ENCODE measurements around the gene PCSK4.
A peak's percentile ranks its signal among the peaks of the same experiment; 100 is the strongest.

The PCSK4 gene

GRCh38 chr19:1437609-1438008, 52.5 kb downstream of the PCSK4 start:
- Histone ChIP-seq H2BK15ac (ENCODE audit: low read length) (no peak overlapping the region), H3K9ac (ENCODE audit: low read depth, low read length, poor library complexity) (no peak overlapping the region), H2AK5ac (ENCODE audit: low read depth, low read length) (no peak overlapping the region), H2BK12ac (ENCODE audit: low read length) (no peak overlapping the region), H3K14ac (ENCODE audit: low read length) (no peak overlapping the region), H3K4me3 (ENCODE audit: low read length in 2 of 2) (no peak overlapping the region), H4K8ac (ENCODE audit: low read depth, low read length) (no peak overlapping the region), H3K4me1 (ENCODE audit: control insufficient read depth in 2 of 2, insufficient read depth in 1 of 2, low read depth in 1 of 2, low read length in 2 of 2) (peaks cover 4% of the 10 kb centered on the region in 2 donors), H3K18ac (ENCODE audit: low read length) (no peak overlapping the region), H3K23ac (ENCODE audit: low read depth, low read length, poor library complexity) (no peak overlapping the region), H3K9me3 (replicated peaks in 1 of 2; ENCODE audit: control insufficient read depth in 2 of 2, insufficient read depth in 1 of 2, low read depth in 1 of 2, low read length in 2 of 2) (peaks cover 0 to 2% of the 10 kb centered on the region in 2 donors), H3K4me2 (ENCODE audit: insufficient read depth, low read length, poor library complexity, severe bottlenecking) (no peak overlapping the region), H3K27me3 (ENCODE audit: control insufficient read depth in 3 of 3, insufficient read depth in 3 of 3, low read depth in 1 of 3, low read length in 3 of 3) (no peaks in the 10 kb centered on the region), H2BK5ac (ENCODE audit: low read length) (no peak overlapping the region), H3K79me1 (ENCODE audit: low read depth, low read length) (peaks cover 25% of the 10 kb centered on the region), H2AFZ (ENCODE audit: low read length) (peak overlapping the region; percentile 67), H3K4ac (ENCODE audit: low read length) (no peak overlapping the region), H2BK120ac (ENCODE audit: low read depth, low read length) (no peak overlapping the region), H3K36me3 (replicated peaks in 1 of 2; ENCODE audit: control insufficient read depth in 2 of 2, insufficient read depth in 2 of 2, low read length in 2 of 2) (peaks cover 50 to 68% of the 10 kb centered on the region in 2 donors), H4K91ac (ENCODE audit: low read depth, low read length, poor library complexity) (no peak overlapping the region), H3K27ac (replicated peaks; ENCODE audit: low read length) (no peak overlapping the region)
- WGBS, 2 donors (ENCODE audit: extremely low coverage in 2 of 2, insufficient read length in 2 of 2, insufficient replicate concordance in 1 of 2), result no CpG with 5 or more reads among the region's 8 CpGs
- no peak for DNase-seq (ENCODE audit: low spot score)

- H3K27me3 ChIP-seq (ENCODE audit: control insufficient read depth in 3 of 3, insufficient read depth in 3 of 3, low read depth in 1 of 3, low read length in 3 of 3), result no peaks in the 10 kb centered on the region
- H3K4me1 ChIP-seq (ENCODE audit: control insufficient read depth in 2 of 2, insufficient read depth in 1 of 2, low read depth in 1 of 2, low read length in 2 of 2), result peaks cover 4% of the 10 kb centered on the region in 2 donors
- H3K14ac ChIP-seq (ENCODE audit: low read length), result no peak overlapping the region
- no peak overlapping the region for H2BK12ac ChIP-seq (ENCODE audit: low read length)
- peaks cover 42 to 61% of the 10 kb centered on the region in 2 donors for H3K36me3 ChIP-seq (replicated peaks in 1 of 2; ENCODE audit: control insufficient read depth in 2 of 2, insufficient read depth in 2 of 2, low read length in 2 of 2)
- peaks cover 25% of the 10 kb centered on the region for H3K79me1 ChIP-seq (ENCODE audit: low read depth, low read length)
- H2AFZ ChIP-seq (ENCODE audit: low read length), result no peak overlapping the region
- no peak overlapping the region for H2AK5ac ChIP-seq (ENCODE audit: low read depth, low read length)
- no peak overlapping the region for H3K23ac ChIP-seq (ENCODE audit: low read depth, low read length, poor library complexity)
- no CpG with 5 or more reads among the region's 21 CpGs for WGBS, 2 donors (ENCODE audit: extremely low coverage in 2 of 2, insufficient read length in 2 of 2, insufficient replicate concordance in 1 of 2)
- no peak overlapping the region for H3K18ac ChIP-seq (ENCODE audit: low read length)
- H3K27ac ChIP-seq (replicated peaks; ENCODE audit: low read length), result no peak overlapping the region
- no peak overlapping the region for H3K4ac ChIP-seq (ENCODE audit: low read length)
- no peaks in the 10 kb centered on the region for H3K9me3 ChIP-seq (replicated peaks in 1 of 2; ENCODE audit: control insufficient read depth in 2 of 2, insufficient read depth in 1 of 2, low read depth in 1 of 2, low read length in 2 of 2)
- no peak overlapping the region for H3K4me3 ChIP-seq (ENCODE audit: low read length in 2 of 2)
- H2BK15ac ChIP-seq (ENCODE audit: low read length), result no peak overlapping the region
- peak overlapping the region; percentile 66 for H3K9ac ChIP-seq (ENCODE audit: low read depth, low read length, poor library complexity)
- no peak for DNase-seq (ENCODE audit: low spot score)
- no peak overlapping the region for H4K91ac ChIP-seq (ENCODE audit: low read depth, low read length, poor library complexity)
- H2BK5ac ChIP-seq (ENCODE audit: low read length), result no peak overlapping the region
- no peak overlapping the region for H4K8ac ChIP-seq (ENCODE audit: low read depth, low read length)
- no peak overlapping the region for H3K4me2 ChIP-seq (ENCODE audit: insufficient read depth, low read length, poor library complexity, severe bottlenecking)
- no peak overlapping the region for H2BK120ac ChIP-seq (ENCODE audit: low read depth, low read length)
These were observed 54.7 kb downstream of the PCSK4 start for GRCh38 chr19:1435378-1435989.

DNA sequence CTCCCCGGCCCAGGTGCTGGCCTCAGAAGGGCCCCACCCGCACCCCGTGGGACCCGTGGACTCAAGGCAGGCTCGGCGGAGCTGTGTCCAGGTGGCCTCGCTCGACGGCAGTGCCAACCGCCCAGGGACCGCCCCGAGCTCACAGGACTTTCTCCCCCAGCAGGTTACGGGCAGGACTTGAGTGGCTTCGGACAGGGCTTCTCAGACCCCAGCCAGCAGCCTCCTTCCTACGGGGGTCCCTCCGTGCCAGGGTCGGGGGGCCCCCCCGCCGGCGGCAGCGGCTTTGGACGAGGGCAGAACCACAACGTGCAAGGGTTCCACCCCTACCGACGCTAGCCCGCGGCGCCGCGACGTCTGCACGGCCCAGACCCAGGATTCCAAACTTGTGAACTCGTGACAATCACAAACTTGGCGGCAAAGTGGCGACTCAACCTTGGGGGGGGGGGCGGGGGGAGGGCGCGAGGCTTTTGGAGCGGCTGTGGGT, 55.5 kb downstream of the PCSK4 start:
- Histone ChIP-seq H3K27me3 (ENCODE audit: control insufficient read depth in 3 of 3, insufficient read depth in 3 of 3, low read depth in 1 of 3, low read length in 3 of 3) (no peaks in the 10 kb centered on the region), H2BK12ac (ENCODE audit: low read length) (no peak overlapping the region), H4K8ac (ENCODE audit: low read depth, low read length) (no peak overlapping the region), H3K9ac (ENCODE audit: low read depth, low read length, poor library complexity) (no peak overlapping the region), H2AK5ac (ENCODE audit: low read depth, low read length) (no peak overlapping the region), H3K4me2 (ENCODE audit: insufficient read depth, low read length, poor library complexity, severe bottlenecking) (no peak overlapping the region), H2BK15ac (ENCODE audit: low read length) (no peak overlapping the region), H4K91ac (ENCODE audit: low read depth, low read length, poor library complexity) (no peak overlapping the region), H3K27ac (replicated peaks; ENCODE audit: low read length) (no peak overlapping the region), H3K14ac (ENCODE audit: low read length) (no peak overlapping the region), H2BK120ac (ENCODE audit: low read depth, low read length) (no peak overlapping the region), H3K9me3 (replicated peaks in 1 of 2; ENCODE audit: control insufficient read depth in 2 of 2, insufficient read depth in 1 of 2, low read depth in 1 of 2, low read length in 2 of 2) (no peaks in the 10 kb centered on the region), H3K36me3 (replicated peaks in 1 of 2; ENCODE audit: control insufficient read depth in 2 of 2, insufficient read depth in 2 of 2, low read length in 2 of 2) (peaks cover 41 to 60% of the 10 kb centered on the region in 2 donors), H3K23ac (ENCODE audit: low read depth, low read length, poor library complexity) (no peak overlapping the region), H3K4ac (ENCODE audit: low read length) (no peak overlapping the region), H3K4me1 (ENCODE audit: control insufficient read depth in 2 of 2, insufficient read depth in 1 of 2, low read depth in 1 of 2, low read length in 2 of 2) (peaks cover 2 to 3% of the 10 kb centered on the region in 2 donors), H3K79me1 (ENCODE audit: low read depth, low read length) (peaks cover 17% of the 10 kb centered on the region), H2BK5ac (ENCODE audit: low read length) (no peak overlapping the region), H3K18ac (ENCODE audit: low read length) (no peak overlapping the region), H3K4me3 (ENCODE audit: low read length in 2 of 2) (no peak overlapping the region), H2AFZ (ENCODE audit: low read length) (no peak overlapping the region)
- DNase-seq (ENCODE audit: low spot score), result no peak
- no CpG with 5 or more reads among the region's 39 CpGs for WGBS, 2 donors (ENCODE audit: extremely low coverage in 2 of 2, insufficient read length in 2 of 2, insufficient replicate concordance in 1 of 2)

DNA sequence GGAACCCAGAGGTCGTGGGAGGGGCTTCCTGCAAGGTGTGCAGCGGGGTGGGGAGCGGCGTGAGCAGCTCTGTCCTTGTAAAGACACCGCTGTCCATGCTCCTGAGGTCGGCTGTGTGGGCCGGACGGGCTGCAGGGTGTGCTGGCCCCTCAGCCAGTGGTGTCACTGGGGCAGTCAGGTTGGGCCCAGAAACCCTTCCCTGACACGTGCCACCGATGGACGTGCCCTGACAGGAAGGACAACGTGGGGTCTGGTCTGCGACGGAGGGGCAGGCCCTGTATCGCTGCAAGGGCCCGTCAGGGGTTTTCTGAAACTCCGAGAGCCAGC, 56.1 kb downstream of the PCSK4 start:
- Histone ChIP-seq H3K27ac (replicated peaks; ENCODE audit: low read length) (no peak overlapping the region), H4K8ac (ENCODE audit: low read depth, low read length) (no peak overlapping the region), H3K14ac (ENCODE audit: low read length) (no peak overlapping the region), H2BK5ac (ENCODE audit: low read length) (no peak overlapping the region), H3K23ac (ENCODE audit: low read depth, low read length, poor library complexity) (peak overlapping the region; percentile 65), H3K18ac (ENCODE audit: low read length) (no peak overlapping the region), H2BK120ac (ENCODE audit: low read depth, low read length) (no peak overlapping the region), H3K27me3 (ENCODE audit: control insufficient read depth in 3 of 3, insufficient read depth in 3 of 3, low read depth in 1 of 3, low read length in 3 of 3) (no peaks in the 10 kb centered on the region), H3K4me3 (ENCODE audit: low read length in 2 of 2) (peak overlapping the region in 1 of 2 donors; percentile 32), H3K4me2 (ENCODE audit: insufficient read depth, low read length, poor library complexity, severe bottlenecking) (no peak overlapping the region), H2BK15ac (ENCODE audit: low read length) (no peak overlapping the region), H2AK5ac (ENCODE audit: low read depth, low read length) (no peak overlapping the region), H3K9ac (ENCODE audit: low read depth, low read length, poor library complexity) (no peak overlapping the region), H3K4ac (ENCODE audit: low read length) (no peak overlapping the region), H4K91ac (ENCODE audit: low read depth, low read length, poor library complexity) (no peak overlapping the region), H3K9me3 (replicated peaks in 1 of 2; ENCODE audit: control insufficient read depth in 2 of 2, insufficient read depth in 1 of 2, low read depth in 1 of 2, low read length in 2 of 2) (no peaks in the 10 kb centered on the region), H2BK12ac (ENCODE audit: low read length) (no peak overlapping the region), H2AFZ (ENCODE audit: low read length) (no peak overlapping the region), H3K4me1 (ENCODE audit: control insufficient read depth in 2 of 2, insufficient read depth in 1 of 2, low read depth in 1 of 2, low read length in 2 of 2) (no peaks in the 10 kb centered on the region), H3K36me3 (replicated peaks in 1 of 2; ENCODE audit: control insufficient read depth in 2 of 2, insufficient read depth in 2 of 2, low read length in 2 of 2) (peaks cover 45 to 61% of the 10 kb centered on the region in 2 donors), H3K79me1 (ENCODE audit: low read depth, low read length) (peaks cover 18% of the 10 kb centered on the region)
- WGBS, 2 donors (ENCODE audit: extremely low coverage in 2 of 2, insufficient read length in 2 of 2, insufficient replicate concordance in 1 of 2), result no CpG with 5 or more reads among the region's 17 CpGs
- no peak for DNase-seq (ENCODE audit: low spot score)
